HCT116 (cell line): ENCODE results near the gene LRRTM2. TPM values are rescaled to one million over a fixed set of nuclear protein-coding genes. Genes with fewer than 3 reads are reported as not detected.

Source experiments
- ATAC-seq: fragments of 200-7000 bp; cut with Tn5 transposase; 2 replicates; pipeline ENCODE4 v1.9.1; 2020; ENCODE audit warnings: mild to moderate bottlenecking, moderate library complexity
- BruUV-seq: library from RNA; stranded (reverse); fragments of 400-500 nt; replicated peaks from 2 replicates; lab custom pipeline; 2021; lab: Mats Ljungman, UMichigan
- CTCF ChIA-PET: fragments of 300-600 bp; sonication (Branson Sonifier 250); formaldehyde crosslinking; loops from one replicate; lab custom pipeline; 2021; ENCODE audit warnings: antibody characterized with exemption; lab: Charles Lee
- POLR2A ChIA-PET: fragments of 300-600, 350-600 bp; sonication (Branson Sonifier 250); formaldehyde crosslinking; loops from one replicate; lab custom pipeline; 2021; ENCODE audit warnings: antibody characterized with exemption; lab: Charles Lee
- RAD21 ChIA-PET, 2 experiments: fragments of 300-600 bp; sonication (Branson Sonifier 250); formaldehyde crosslinking; loops; one replicate each; lab custom pipeline; 2023; ENCODE audit warnings: low total read pairs in 2 of 2; ENCODE audit not compliant: uncharacterized antibody in 2 of 2, unreplicated experiment in 2 of 2, low non-redundant PET in 1 of 2; lab: Charles Lee
- DNase-seq: peaks from one replicate; pipeline ENCODE4 v3.0.0-alpha.2; 2010; ENCODE audit warnings: low read depth, low spot score
- H2AFZ ChIP-seq: fragments of 200-600 bp; shearing (Covaris generic), sonication (generic); 2 replicates; pipeline ENCODE4 v1.6.1; 2017; ENCODE audit warnings: low read depth, mixed run types, mixed read lengths, antibody characterized with exemption, low read length; ENCODE audit not compliant: poor library complexity, severe bottlenecking
- H3K27ac ChIP-seq: 2 replicates; pipeline ENCODE4 v1.5.1; 2012; ENCODE audit warnings: low read depth, low read length
- H3K27me3 ChIP-seq: fragments of 200-600 bp; sonication (generic); 2 replicates; pipeline ENCODE4 v1.6.1; 2016; ENCODE audit warnings: mixed run types, low read length, mixed read lengths; ENCODE audit not compliant: insufficient read depth
- H3K36me3 ChIP-seq, 2 experiments: fragments of 200-500 bp in 1 of 2; fragments of 200-600 bp in 1 of 2; sonication (Bioruptor generic) in 1 of 2; sonication (generic) in 1 of 2; 2 replicates each; pipeline versions ENCODE4 v1.5.1 to v1.6.1; 2014 to 2016; ENCODE audit warnings: low read length in 2 of 2, inconsistent platforms in 1 of 2, mixed read lengths in 1 of 2, mixed run types in 1 of 2; ENCODE audit not compliant: insufficient read depth in 2 of 2, control insufficient read depth in 1 of 2
- H3K4me1 ChIP-seq, 2 experiments: fragments of 200-600 bp in 1 of 2; sonication (generic) in 1 of 2; 2 replicates each; pipeline versions ENCODE4 v1.5.1 to v1.6.1; 2012 to 2017; ENCODE audit warnings: low read length in 2 of 2, inconsistent platforms in 1 of 2, mild to moderate bottlenecking in 1 of 2, mixed read lengths in 1 of 2, mixed run types in 1 of 2, moderate library complexity in 1 of 2; ENCODE audit not compliant: insufficient read depth in 2 of 2, control insufficient read depth in 1 of 2
- H3K4me2 ChIP-seq: fragments of 200-600 bp; sonication (generic); 2 replicates; pipeline ENCODE4 v1.6.1; 2017; ENCODE audit warnings: mixed run types, low read length, mixed read lengths
- H3K4me3 ChIP-seq, 2 experiments: fragments of 200-600 bp in 1 of 2; sonication (generic) in 1 of 2; replicated peaks in 1 of 2; 2 replicates each; pipeline ENCODE4 v1.5.1; 2011 to 2016; ENCODE audit warnings: low read length in 2 of 2, control low read depth in 1 of 2, low read depth in 1 of 2, mild to moderate bottlenecking in 1 of 2, mixed read lengths in 1 of 2, mixed run types in 1 of 2
- H3K79me2 ChIP-seq: fragments of 200-600 bp; sonication (generic); 2 replicates; pipeline ENCODE4 v1.6.1; 2017; ENCODE audit warnings: mild to moderate bottlenecking, mixed run types, low read length, moderate library complexity, mixed read lengths; ENCODE audit not compliant: insufficient read depth
- H3K9ac ChIP-seq: fragments of 200-600 bp; sonication (generic); 2 replicates; pipeline ENCODE4 v1.6.1; 2016; ENCODE audit warnings: low read length, mixed read lengths
- H3K9me2 ChIP-seq: fragments of 200-600 bp; sonication (generic), shearing (Covaris generic); 2 replicates; pipeline ENCODE4 v1.6.1; 2017; ENCODE audit warnings: mixed run types, mild to moderate bottlenecking, moderate library complexity; ENCODE audit not compliant: insufficient read depth
- H3K9me3 ChIP-seq, 2 experiments: fragments of 200-500 bp in 1 of 2; fragments of 200-600 bp in 1 of 2; sonication (Bioruptor generic) in 1 of 2; sonication (generic) in 1 of 2; 2 replicates each; pipeline ENCODE4 v1.6.1; 2014 to 2017; ENCODE audit warnings: low read length in 2 of 2, mixed read lengths in 2 of 2, inconsistent platforms in 1 of 2, low read depth in 1 of 2, mild to moderate bottlenecking in 1 of 2, mixed run types in 1 of 2, moderate library complexity in 1 of 2; ENCODE audit not compliant: control insufficient read depth in 1 of 2, insufficient read depth in 1 of 2
- H4K20me1 ChIP-seq: fragments of 200-600 bp; sonication (generic), shearing (Covaris generic); 2 replicates; pipeline ENCODE4 v1.6.1; 2017; ENCODE audit warnings: mixed run types, mild to moderate bottlenecking, moderate library complexity; ENCODE audit not compliant: insufficient read depth
- CBX3 ChIP-seq: IDR thresholded peaks from 2 replicates; pipeline ENCODE4 v1.6.1; 2012; ENCODE audit warnings: low read depth
- EGR1 ChIP-seq: IDR thresholded peaks from 2 replicates; pipeline ENCODE4 v1.6.1; 2012; ENCODE audit warnings: low read depth
- ELF1 ChIP-seq: IDR thresholded peaks from 2 replicates; pipeline ENCODE4 v1.6.1; 2012; ENCODE audit warnings: low read depth, borderline replicate concordance
- EZH2phosphoT487 ChIP-seq: fragments of 200-600 bp; IDR thresholded peaks from 2 replicates; pipeline ENCODE4 v1.6.1; 2018; ENCODE audit warnings: antibody characterized with exemption, borderline replicate concordance
- FOSL1 ChIP-seq: IDR thresholded peaks from 2 replicates; pipeline ENCODE4 v1.6.1; 2012; ENCODE audit warnings: low read depth
- JUND ChIP-seq: IDR thresholded peaks from 2 replicates; pipeline ENCODE4 v1.6.1; 2012
- POLR2A ChIP-seq: IDR thresholded peaks from 2 replicates; pipeline ENCODE4 v1.7.0; 2011; ENCODE audit warnings: borderline replicate concordance; ENCODE audit not compliant: insufficient read depth, insufficient read length; ENCODE audit errors: extremely low read depth
- POLR2AphosphoS5 ChIP-seq: IDR thresholded peaks from 2 replicates; pipeline ENCODE4 v1.6.1; 2011; ENCODE audit warnings: mild to moderate bottlenecking, low read depth, low read length, moderate library complexity
- RAD21 ChIP-seq: IDR thresholded peaks from 2 replicates; pipeline ENCODE4 v1.6.1; 2012; ENCODE audit warnings: low read depth, mild to moderate bottlenecking
- SIN3A ChIP-seq: IDR thresholded peaks from 2 replicates; pipeline ENCODE4 v1.6.1; 2012; ENCODE audit warnings: low read depth
- SRF ChIP-seq: IDR thresholded peaks from 2 replicates; pipeline ENCODE4 v1.6.1; 2012; ENCODE audit warnings: low read depth
- TCF7L2 ChIP-seq: IDR thresholded peaks from 2 replicates; pipeline ENCODE4 v1.7.0; 2011; ENCODE audit warnings: borderline replicate concordance, inconsistent platforms; ENCODE audit not compliant: insufficient read depth, insufficient read length; ENCODE audit errors: extremely low read depth
- ZFX ChIP-seq: fragments of 450-650 bp; IDR thresholded peaks from 2 replicates; pipeline ENCODE4 v1.6.1; 2017
- intact Hi-C: fragments of 100-400 bp; cut with micrococcal nuclease; formaldehyde crosslinking; loops from 2 replicates; pipeline ENCODE4 v1.10.0; 2022
- total RNA-seq: library from RNA; stranded (reverse); gene quantifications from one replicate; pipeline ENCODE4 v1.2.1, GENCODE V29; 2021; ENCODE audit not compliant: unreplicated experiment
- TF ChIP-seq, protein P1 (sequence below): IDR thresholded peaks from 2 replicates; pipeline ENCODE4 v1.6.1; 2011; ENCODE audit warnings: mild to moderate bottlenecking, low read length, moderate library complexity; ENCODE audit not compliant: insufficient replicate concordance; ENCODE audit errors: extremely low read depth
- TF ChIP-seq, protein P2 (sequence below): IDR thresholded peaks from 2 replicates; pipeline ENCODE4 v1.6.1; 2012; ENCODE audit warnings: low read depth

Gene LRRTM2
- total RNA-seq, 1 experiment from 2014 or later = not detected

DNA sequence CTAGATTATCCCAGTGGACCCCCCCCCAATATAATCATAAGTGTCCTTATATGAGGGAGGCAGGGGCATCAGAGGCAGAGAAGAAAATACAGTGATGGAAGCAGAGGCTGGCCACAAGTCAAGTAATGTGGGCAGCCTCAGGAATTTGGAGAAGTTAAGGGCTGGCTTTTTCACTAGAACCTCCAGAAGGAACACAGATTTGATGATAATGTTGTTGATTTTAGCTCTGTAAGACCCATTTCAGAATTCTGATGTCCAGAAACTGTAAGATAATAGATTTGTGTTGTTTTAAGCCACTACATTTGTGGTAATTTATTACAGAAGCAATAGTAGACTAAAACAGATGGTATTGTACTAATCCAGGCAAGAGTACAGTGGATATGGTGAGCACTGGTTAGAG lies 36.3 kb upstream of the LRRTM2 start:
- Histone ChIP-seq H3K4me1 (no peaks in the 10 kb centered on the region), H3K36me3 (0 out of 4 replicates have a peak, but pooled peaks cover 2 to 3% of the 10 kb centered on the region in 2 experiments), H2AFZ (no peak overlapping the region), H3K9me3 (no peaks in the 10 kb centered on the region), H3K9me2 (no peaks in the 10 kb centered on the region), H4K20me1 (no peaks in the 10 kb centered on the region), H3K4me3 (no peak overlapping the region), H3K9ac (no peak overlapping the region), H3K27me3 (no peaks in the 10 kb centered on the region), H3K79me2 (no peaks in the 10 kb centered on the region; the same call in 1 of the 2 replicates), H3K27ac (no peak overlapping the region), H3K4me2 (no peak overlapping the region)
- no TSS peak for BruUV-seq
- ATAC-seq (no peak), DNase-seq (no peak)
- CTCF ChIA-PET = no interaction called here
- intact Hi-C loops = no loop called here
- RAD21 ChIA-PET = no interaction called here
- no peak for TF ChIP-seq EGR1
- no peak for TF ChIP-seq TCF7L2
- TF ChIP-seq POLR2A = no peak
- TF ChIP-seq ZFX = no peak
- no peak for TF ChIP-seq ELF1
- TF ChIP-seq POLR2AphosphoS5 = no peak
- TF ChIP-seq CBX3 = no peak
- TF ChIP-seq RAD21 = no peak
- no peak for TF ChIP-seq EZH2phosphoT487
- no peak for TF ChIP-seq SIN3A
- TF ChIP-seq, all 23 proteins: peak for 0
- POLR2A ChIA-PET = no interaction called here

DNA sequence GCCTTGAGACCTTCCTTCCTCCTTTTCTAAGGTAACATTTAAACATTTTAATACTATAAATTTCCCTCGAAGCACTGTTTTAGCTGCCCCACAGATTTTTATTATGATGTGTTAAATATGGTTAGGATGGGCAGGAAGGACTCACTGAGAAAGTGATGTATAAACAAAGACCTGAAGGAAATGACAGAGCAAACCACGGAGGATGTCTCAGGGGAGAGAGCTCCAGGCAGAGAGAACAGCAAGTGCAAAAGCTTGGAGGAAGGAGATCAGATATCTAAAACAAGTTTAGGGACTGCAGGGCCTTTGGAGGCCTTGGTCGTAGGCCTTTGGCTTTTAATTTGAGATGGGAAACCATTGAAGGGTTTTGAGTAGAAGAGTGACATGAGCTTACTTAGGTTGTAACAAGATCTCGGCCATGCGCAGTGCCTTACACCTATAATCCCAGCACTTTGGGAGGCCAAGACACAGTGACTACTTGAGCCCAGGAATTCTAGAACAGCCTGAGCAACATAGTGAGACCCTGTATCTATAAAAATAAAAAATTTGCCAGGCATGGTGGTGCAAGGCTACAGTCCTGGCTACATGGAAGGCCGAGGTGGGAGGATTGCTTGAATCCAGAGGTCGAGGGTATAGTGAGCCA lies 35.5 kb upstream of the LRRTM2 start:
- POLR2A ChIA-PET = interaction anchor here (0.9 kb wide), 1 partner anchor 14 kb away, joined by 4 read pairs; no protein-coding TSS in a partner anchor
- TF ChIP-seq SIN3A = no peak
- TF ChIP-seq, protein P1, sequence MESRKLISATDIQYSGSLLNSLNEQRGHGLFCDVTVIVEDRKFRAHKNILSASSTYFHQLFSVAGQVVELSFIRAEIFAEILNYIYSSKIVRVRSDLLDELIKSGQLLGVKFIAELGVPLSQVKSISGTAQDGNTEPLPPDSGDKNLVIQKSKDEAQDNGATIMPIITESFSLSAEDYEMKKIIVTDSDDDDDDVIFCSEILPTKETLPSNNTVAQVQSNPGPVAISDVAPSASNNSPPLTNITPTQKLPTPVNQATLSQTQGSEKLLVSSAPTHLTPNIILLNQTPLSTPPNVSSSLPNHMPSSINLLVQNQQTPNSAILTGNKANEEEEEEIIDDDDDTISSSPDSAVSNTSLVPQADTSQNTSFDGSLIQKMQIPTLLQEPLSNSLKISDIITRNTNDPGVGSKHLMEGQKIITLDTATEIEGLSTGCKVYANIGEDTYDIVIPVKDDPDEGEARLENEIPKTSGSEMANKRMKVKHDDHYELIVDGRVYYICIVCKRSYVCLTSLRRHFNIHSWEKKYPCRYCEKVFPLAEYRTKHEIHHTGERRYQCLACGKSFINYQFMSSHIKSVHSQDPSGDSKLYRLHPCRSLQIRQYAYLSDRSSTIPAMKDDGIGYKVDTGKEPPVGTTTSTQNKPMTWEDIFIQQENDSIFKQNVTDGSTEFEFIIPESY = no peak
- TF ChIP-seq CBX3 = no peak
- no peak for TF ChIP-seq JUND
- TF ChIP-seq SRF = no peak
- TF ChIP-seq, protein P2, sequence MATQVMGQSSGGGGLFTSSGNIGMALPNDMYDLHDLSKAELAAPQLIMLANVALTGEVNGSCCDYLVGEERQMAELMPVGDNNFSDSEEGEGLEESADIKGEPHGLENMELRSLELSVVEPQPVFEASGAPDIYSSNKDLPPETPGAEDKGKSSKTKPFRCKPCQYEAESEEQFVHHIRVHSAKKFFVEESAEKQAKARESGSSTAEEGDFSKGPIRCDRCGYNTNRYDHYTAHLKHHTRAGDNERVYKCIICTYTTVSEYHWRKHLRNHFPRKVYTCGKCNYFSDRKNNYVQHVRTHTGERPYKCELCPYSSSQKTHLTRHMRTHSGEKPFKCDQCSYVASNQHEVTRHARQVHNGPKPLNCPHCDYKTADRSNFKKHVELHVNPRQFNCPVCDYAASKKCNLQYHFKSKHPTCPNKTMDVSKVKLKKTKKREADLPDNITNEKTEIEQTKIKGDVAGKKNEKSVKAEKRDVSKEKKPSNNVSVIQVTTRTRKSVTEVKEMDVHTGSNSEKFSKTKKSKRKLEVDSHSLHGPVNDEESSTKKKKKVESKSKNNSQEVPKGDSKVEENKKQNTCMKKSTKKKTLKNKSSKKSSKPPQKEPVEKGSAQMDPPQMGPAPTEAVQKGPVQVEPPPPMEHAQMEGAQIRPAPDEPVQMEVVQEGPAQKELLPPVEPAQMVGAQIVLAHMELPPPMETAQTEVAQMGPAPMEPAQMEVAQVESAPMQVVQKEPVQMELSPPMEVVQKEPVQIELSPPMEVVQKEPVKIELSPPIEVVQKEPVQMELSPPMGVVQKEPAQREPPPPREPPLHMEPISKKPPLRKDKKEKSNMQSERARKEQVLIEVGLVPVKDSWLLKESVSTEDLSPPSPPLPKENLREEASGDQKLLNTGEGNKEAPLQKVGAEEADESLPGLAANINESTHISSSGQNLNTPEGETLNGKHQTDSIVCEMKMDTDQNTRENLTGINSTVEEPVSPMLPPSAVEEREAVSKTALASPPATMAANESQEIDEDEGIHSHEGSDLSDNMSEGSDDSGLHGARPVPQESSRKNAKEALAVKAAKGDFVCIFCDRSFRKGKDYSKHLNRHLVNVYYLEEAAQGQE = no peak
- no peak for TF ChIP-seq FOSL1

More for the DNA sequence above, 35.5 kb upstream of the LRRTM2 start:
- H3K36me3 ChIP-seq = peaks cover 2 to 8% of the 10 kb centered on the region in 2 experiments; a peak in 1 of 4 replicates
- no peaks in the 10 kb centered on the region for H3K4me1 ChIP-seq
- no peaks in the 10 kb centered on the region; the same call in 1 of the 2 replicates for H3K79me2 ChIP-seq
- DNase-seq (no peak), ATAC-seq (no peak)
- H3K9me3 ChIP-seq = no peaks in the 10 kb centered on the region
- RAD21 ChIA-PET = interaction anchor here (0.7 kb wide), 2 partner anchors 126 to 353 kb away, joined by 4 to 5 read pairs; no protein-coding TSS in a partner anchor
- no peak overlapping the region for H2AFZ ChIP-seq
- intact Hi-C loops = no loop called here
- CTCF ChIA-PET = no interaction called here
- H4K20me1 ChIP-seq = no peaks in the 10 kb centered on the region
- no peak overlapping the region for H3K4me2 ChIP-seq
- no peaks in the 10 kb centered on the region for H3K9me2 ChIP-seq
- BruUV-seq = no TSS peak
- H3K27ac ChIP-seq = no peak overlapping the region
- H3K4me3 ChIP-seq = no peak overlapping the region
- H3K27me3 ChIP-seq = no peaks in the 10 kb centered on the region
- no peak overlapping the region for H3K9ac ChIP-seq
